Cardiac muscle cell (in vitro differentiated cells and primary cell): Measurements from ENCODE around the gene ESYT3. TPM values are rescaled to one million over a fixed set of nuclear protein-coding genes. Genes with fewer than 3 reads are reported as not detected.
A peak's percentile ranks its signal among the peaks of the same experiment; 100 is the strongest.

Source experiments
- DNase-seq, 2 donors: peaks; one replicate each; pipeline versions ENCODE4 v3.0.0 to v3.0.0-alpha.2; 2010 to 2017; ENCODE audit warnings: low read depth in 1 of 2, low spot score in 1 of 2
- H3K27ac ChIP-seq: fragments of 200-600 bp; sonication (generic); 2 replicates; pipeline ENCODE4 v1.5.1; 2016
- H3K27me3 ChIP-seq: fragments of 200-600 bp; sonication (generic); 2 replicates; pipeline ENCODE4 v1.6.0; 2016; ENCODE audit warnings: control low read depth
- H3K36me3 ChIP-seq: fragments of 200-600 bp; sonication (generic); 2 replicates; pipeline ENCODE4 v1.5.1; 2016; ENCODE audit warnings: control low read depth
- H3K4me1 ChIP-seq: fragments of 200-600 bp; sonication (generic); 2 replicates; pipeline ENCODE4 v1.8.1; 2017; ENCODE audit warnings: low read depth, mild to moderate bottlenecking, mixed run types
- H3K4me3 ChIP-seq: fragments of 200-600 bp; sonication (generic); 2 replicates; pipeline ENCODE4 v1.5.1; 2016; ENCODE audit warnings: mild to moderate bottlenecking
- H3K9me3 ChIP-seq: fragments of 200-600 bp; sonication (generic); 2 replicates; pipeline ENCODE4 v1.5.1; 2017; ENCODE audit warnings: low read depth, mild to moderate bottlenecking, control low read depth
- CTCF ChIP-seq: IDR thresholded peaks from 2 replicates; pipeline ENCODE4 v1.5.1; 2012; ENCODE audit warnings: low read depth, mild to moderate bottlenecking, low read length
- polyA plus RNA-seq: library from polyadenylated mRNA; unstranded; fragments of >200 nt; fragmentation: Nextera tagmentation; extraction: Ambion mirVana; gene quantifications from 2 replicates; pipeline ENCODE4 v1.2.1, GENCODE V29; 2016
- total RNA-seq: library from RNA; depleted of rRNA; stranded (reverse); fragments of >200 nt; gene quantifications from 2 replicates; pipeline ENCODE4 v1.2.3, GENCODE V29; 2016

The ESYT3 gene
- total and polyA plus RNA-seq, 2 experiments from 2014 or later, result 1.8 to 6.3 TPM

DNA sequence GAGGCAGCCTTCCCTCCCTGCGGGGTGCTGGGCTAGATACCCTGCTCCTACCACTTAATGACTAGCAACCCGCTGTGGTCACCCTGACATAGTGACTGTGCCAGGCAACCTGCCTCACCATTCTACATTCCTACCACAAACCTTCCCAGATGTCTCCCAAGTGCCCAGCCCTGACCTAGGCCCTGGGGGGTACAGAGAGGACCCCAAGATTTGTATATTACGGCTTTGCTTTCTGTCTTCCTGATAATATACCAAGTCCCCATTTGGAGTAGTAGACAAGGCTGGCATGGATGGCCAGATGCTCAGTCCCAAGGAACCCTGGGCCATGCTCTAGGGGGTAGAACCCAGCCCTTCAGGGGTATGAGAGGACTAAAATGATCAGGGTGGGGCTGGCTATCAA is 31.0 kb downstream of the ESYT3 start:
- no peaks in the 10 kb centered on the region for H3K36me3 ChIP-seq

DNA sequence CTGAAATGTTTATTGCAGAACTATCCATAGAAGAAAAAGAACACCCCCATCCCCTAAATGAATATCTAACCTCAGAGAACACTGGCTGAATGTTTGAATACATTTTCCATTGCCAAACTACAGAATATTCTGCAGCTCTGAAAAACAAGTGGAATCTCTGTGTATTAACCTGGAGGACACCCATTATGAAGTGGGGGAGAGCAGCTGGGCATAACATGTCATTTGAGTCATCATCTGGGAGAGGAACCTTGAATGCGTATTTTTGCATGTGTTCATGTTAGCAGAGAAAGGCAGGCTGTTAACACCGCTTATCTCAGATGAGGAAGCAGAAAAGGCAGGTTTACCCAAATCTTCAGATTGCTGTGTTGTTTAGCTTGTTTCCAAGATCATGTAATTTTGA is 31.5 kb downstream of the ESYT3 start:
- TF ChIP-seq CTCF, result no peak
- Histone ChIP-seq H3K27me3 (no peaks in the 10 kb centered on the region), H3K36me3 (no peaks in the 10 kb centered on the region), H3K4me3 (no peak overlapping the region), H3K27ac (no peak overlapping the region), H3K4me1 (no peaks in the 10 kb centered on the region), H3K9me3 (no peaks in the 10 kb centered on the region)
- DNase-seq, result peak in 1 of 2 donors; percentile 52

More for the DNA sequence above, 31.0 kb downstream of the ESYT3 start:
- H3K9me3 ChIP-seq, result no peaks in the 10 kb centered on the region
- TF ChIP-seq CTCF, result no peak
- no peak for DNase-seq
- no peaks in the 10 kb centered on the region for H3K27me3 ChIP-seq
- H3K4me1 ChIP-seq, result no peaks in the 10 kb centered on the region
- H3K27ac ChIP-seq, result no peak overlapping the region
- H3K4me3 ChIP-seq, result no peak overlapping the region

DNA sequence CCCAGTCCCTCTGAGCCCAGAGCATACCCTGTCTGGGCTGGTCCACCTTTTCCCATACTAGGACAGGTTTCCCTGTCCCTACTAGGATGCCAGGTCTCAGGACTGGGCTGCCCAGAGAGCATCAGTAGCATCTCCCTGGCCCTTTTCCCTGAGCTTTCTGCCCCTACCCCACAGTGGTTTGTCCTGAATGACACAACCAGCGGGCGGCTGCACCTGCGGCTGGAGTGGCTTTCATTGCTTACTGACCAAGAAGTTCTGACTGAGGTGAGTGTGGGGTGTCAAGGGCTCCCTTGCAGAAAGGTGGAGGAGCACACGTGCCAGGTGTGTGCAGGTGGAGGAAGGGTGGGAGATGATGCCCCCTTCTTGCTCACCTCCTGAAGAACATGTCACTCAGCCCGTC is 33.5 kb downstream of the ESYT3 start:
- no peak overlapping the region for H3K27ac ChIP-seq
- H3K4me3 ChIP-seq, result no peak overlapping the region
- no peaks in the 10 kb centered on the region for H3K36me3 ChIP-seq
- no peak for DNase-seq
- TF ChIP-seq CTCF, result no peak
- H3K9me3 ChIP-seq, result no peaks in the 10 kb centered on the region
- H3K27me3 ChIP-seq, result no peaks in the 10 kb centered on the region
- H3K4me1 ChIP-seq, result no peaks in the 10 kb centered on the region

GRCh38 chr3:138468451-138468850 is 34.0 kb downstream of the ESYT3 start:
- Histone ChIP-seq H3K27me3 (no peaks in the 10 kb centered on the region), H3K9me3 (no peaks in the 10 kb centered on the region), H3K36me3 (no peaks in the 10 kb centered on the region), H3K27ac (no peak overlapping the region), H3K4me3 (no peak overlapping the region), H3K4me1 (no peaks in the 10 kb centered on the region)
- TF ChIP-seq CTCF, result no peak
- no peak for DNase-seq

- no peak for TF ChIP-seq CTCF
- Histone ChIP-seq H3K27ac (no peak overlapping the region), H3K4me3 (no peak overlapping the region), H3K9me3 (no peaks in the 10 kb centered on the region), H3K27me3 (no peaks in the 10 kb centered on the region), H3K4me1 (no peaks in the 10 kb centered on the region), H3K36me3 (no peaks in the 10 kb centered on the region)
- no peak for DNase-seq
Measured at GRCh38 chr3:138468886-138469285, 34.5 kb downstream of the ESYT3 start.

GRCh38 chr3:138469874-138470273 is 35.5 kb downstream of the ESYT3 start:
- no peak for TF ChIP-seq CTCF
- Histone ChIP-seq H3K4me3 (no peak overlapping the region), H3K4me1 (no peaks in the 10 kb centered on the region), H3K27me3 (no peaks in the 10 kb centered on the region), H3K36me3 (no peaks in the 10 kb centered on the region), H3K27ac (no peak overlapping the region), H3K9me3 (no peaks in the 10 kb centered on the region)
- no peak for DNase-seq
